ENCODE measurements around the gene ZBED4. TPM values are rescaled to one million over a fixed set of nuclear protein-coding genes. Genes with fewer than 3 reads are reported as not detected.

Gene ZBED4
- total RNA-seq, 4 donors from 2014 or later: 19.9 to 30.7 (median 24.9) TPM

- intact Hi-C loops (cut with DNase I; ENCODE audit: low total_unique reads): no loop called here
- no peaks in the 10 kb centered on the region for H3K9me3 ChIP-seq
- peak overlapping the region; percentile 48 to 97 (median 57) for H3K27ac ChIP-seq
- H3K4me1 ChIP-seq: peaks cover 21 to 48% (median 36%) of the 10 kb centered on the region in 4 donors
- TF ChIP-seq EP300 (IDR thresholded peaks at IDR 0.05; ENCODE audit: low read depth) (no peak), POLR2AphosphoS5 (IDR thresholded peaks at IDR 0.05) (peak; percentile 19 to 56 (median 38)), POLR2A (IDR thresholded peaks at IDR 0.05) (peak; percentile 17), CTCF (IDR thresholded peaks at IDR 0.05) (peak; percentile 45 to 74 (median 61))
- DNase-seq: peak; percentile 83
- in situ Hi-C loops (cut with MboI; ENCODE audit: low pct_ligation_motif_present in 1 of 4, low pct_unique_long_range_greater_than_20kb in 1 of 4, low sequenced_read_pairs in 3 of 4): loop anchor here in 2 of 4 donors (5.0 to 10.0 kb wide), 2 partner anchors 54 to 101 kb away; no protein-coding TSS in a partner anchor
- H3K27me3 ChIP-seq: peaks cover 9% of the 10 kb centered on the region
- 12% methylated on average over 5 of the region's 14 CpGs; no CpG with 5 or more reads in 1 of the 2 donors for WGBS, 2 donors (ENCODE audit: low coverage in 1 of 2)
- no peak overlapping the region for H3K4me3 ChIP-seq
- H3K36me3 ChIP-seq: no peaks in the 10 kb centered on the region
These were observed 77.2 kb downstream of the ZBED4 start for GRCh38 chr22:49930596-49931412.

- in situ Hi-C loops (cut with MboI; ENCODE audit: low pct_ligation_motif_present in 1 of 4, low pct_unique_long_range_greater_than_20kb in 1 of 4, low sequenced_read_pairs in 3 of 4): loop anchor here in 2 of 4 donors (5.0 to 10.0 kb wide), 2 partner anchors 51 to 99 kb away; no protein-coding TSS in a partner anchor
- WGBS, 2 donors (ENCODE audit: low coverage in 1 of 2): 72% methylated on average over 27 of the region's 27 CpGs; no CpG with 5 or more reads in 1 of the 2 donors
- TF ChIP-seq CTCF (IDR thresholded peaks at IDR 0.05): no peak
- TF ChIP-seq POLR2AphosphoS5 (IDR thresholded peaks at IDR 0.05): peak in 2 of 3 donors; percentile 10 to 61
- DNase-seq: peak; percentile 66
- H3K27me3 ChIP-seq: peaks cover 9% of the 10 kb centered on the region
- H3K36me3 ChIP-seq: no peaks in the 10 kb centered on the region
- H3K27ac ChIP-seq: peak overlapping the region; percentile 86 to 97 (median 92)
- intact Hi-C loops (cut with DNase I; ENCODE audit: low total_unique reads): no loop called here
- H3K4me3 ChIP-seq: peak overlapping the region in 1 of 4 donors; percentile 43
- peaks cover 36 to 66% (median 50%) of the 10 kb centered on the region in 4 donors for H3K4me1 ChIP-seq
- H3K9me3 ChIP-seq: no peaks in the 10 kb centered on the region
These were observed 79.9 kb downstream of the ZBED4 start for GRCh38 chr22:49933236-49934159.

- TF ChIP-seq CTCF (IDR thresholded peaks at IDR 0.05) (no peak), EP300 (IDR thresholded peaks at IDR 0.05; ENCODE audit: low read depth) (no peak), POLR2AphosphoS5 (IDR thresholded peaks at IDR 0.05) (peak; percentile 21 to 54 (median 53)), POLR2A (IDR thresholded peaks at IDR 0.05) (no peak)
- Histone ChIP-seq H3K27ac (peak overlapping the region; percentile 86 to 97 (median 92)), H3K4me1 (peaks cover 36 to 62% (median 47%) of the 10 kb centered on the region in 4 donors), H3K4me3 (peak overlapping the region; percentile 24 to 44 (median 38)), H3K9me3 (no peaks in the 10 kb centered on the region), H3K36me3 (no peaks in the 10 kb centered on the region), H3K27me3 (peaks cover under 1% of the 10 kb centered on the region)
- in situ Hi-C loops (cut with MboI; ENCODE audit: low pct_ligation_motif_present in 1 of 4, low pct_unique_long_range_greater_than_20kb in 1 of 4, low sequenced_read_pairs in 3 of 4): loop anchor here in 2 of 4 donors (5.0 to 10.0 kb wide), 2 partner anchors 50 to 98 kb away; no protein-coding TSS in a partner anchor
- intact Hi-C loops (cut with DNase I; ENCODE audit: low total_unique reads): no loop called here
- WGBS, 2 donors (ENCODE audit: low coverage in 1 of 2): 57 to 72% methylated on average over 3 to 8 of the region's 24 CpGs
- peak; percentile 75 for DNase-seq
These were observed 80.7 kb downstream of the ZBED4 start for GRCh38 chr22:49934160-49934890.

Data from transverse colon (tissue), 4 donors.